K562 (cell line): Measurements from ENCODE around the gene SLC9A1. TPM values are rescaled to one million over a fixed set of nuclear protein-coding genes. Genes with fewer than 3 reads are reported as not detected.
A peak's percentile ranks its signal among the peaks of the same experiment; 100 is the strongest.

ENCODE experiments used
- CBX3 ChIP-seq, 2 experiments: IDR thresholded peaks; 1 replicate in 1 of 2; 2 replicates in 1 of 2; pipeline ENCODE4 v1.6.1; 2012; ENCODE audit warnings: inconsistent platforms in 2 of 2, low read length in 2 of 2, borderline replicate concordance in 1 of 2, control low read depth in 1 of 2
- CBX8 ChIP-seq: fragments of 200-600 bp; sonication (generic); IDR thresholded peaks from 2 replicates; pipeline ENCODE4 v1.6.1; 2012; ENCODE audit warnings: borderline replicate concordance, mixed run types, low read depth, mild to moderate bottlenecking, moderate library complexity, mixed read lengths, low read length, control low read depth, inconsistent platforms; ENCODE audit not compliant: poor library complexity, severe bottlenecking; ENCODE audit errors: extremely low read depth
- FOXK2 ChIP-seq, 2 experiments: fragments of 450-650 bp; IDR thresholded peaks in 1 of 2; conservative IDR thresholded peaks in 1 of 2; 2 replicates each; pipeline ENCODE4 v1.6.1; 2016; ENCODE audit warnings: low read depth in 2 of 2, mild to moderate bottlenecking in 1 of 2
- FOXM1 ChIP-seq, 2 experiments: fragments of 450-650 bp in 1 of 2; sonication (generic) in 1 of 2; formaldehyde crosslinking in 1 of 2; IDR thresholded peaks; 2 replicates each; pipeline versions ENCODE4 v1.6.1 to v1.9.0; 2017 to 2022; ENCODE audit warnings: low read depth in 2 of 2, mild to moderate bottlenecking in 2 of 2, missing genetic modification reagents in 1 of 2, moderate library complexity in 1 of 2
- HDAC3 ChIP-seq: fragments of 450-650 bp; IDR thresholded peaks from 2 replicates; pipeline ENCODE4 v1.6.1; 2018; ENCODE audit warnings: borderline replicate concordance, mild to moderate bottlenecking, moderate library complexity; ENCODE audit not compliant: partially characterized antibody
- JUNB ChIP-seq: fragments of 450-650 bp; formaldehyde crosslinking; conservative IDR thresholded peaks from 2 replicates; pipeline ENCODE4 v1.4.0; 2020; ENCODE audit warnings: mild to moderate bottlenecking
- KAT8 ChIP-seq: fragments of 450-650 bp; IDR thresholded peaks from 2 replicates; pipeline ENCODE4 v1.6.1; 2016; ENCODE audit warnings: low read depth, mild to moderate bottlenecking
- MCM3 ChIP-seq: fragments of 450-650 bp; IDR thresholded peaks from 2 replicates; pipeline ENCODE4 v1.6.1; 2016
- NEUROD1 ChIP-seq: fragments of 150-350 bp; IDR thresholded peaks from 2 replicates; pipeline ENCODE4 v1.6.1; 2014; ENCODE audit warnings: borderline replicate concordance, low read length, low read depth; ENCODE audit not compliant: partially characterized antibody
- SAFB2 ChIP-seq: fragments of 200-400 bp; formaldehyde crosslinking; IDR thresholded peaks from 2 replicates; pipeline ENCODE4 v1.6.1; 2018; ENCODE audit warnings: borderline replicate concordance, low read length, low read depth, moderate library complexity; ENCODE audit not compliant: severe bottlenecking
- SIX5 ChIP-seq, 2 experiments: IDR thresholded peaks; 2 replicates each; pipeline ENCODE4 v1.6.1; 2011; ENCODE audit warnings: low read length in 2 of 2, borderline replicate concordance in 1 of 2, low read depth in 1 of 2, mild to moderate bottlenecking in 1 of 2, moderate library complexity in 1 of 2; ENCODE audit not compliant: insufficient read depth in 1 of 2
- ZNF165 ChIP-seq: fragments of 250-450 bp; sonication (Bioruptor Pico); IDR thresholded peaks from 2 replicates; pipeline ENCODE4 v1.4.0; 2020; ENCODE audit warnings: borderline replicate concordance
- polyA plus RNA-seq, 8 experiments: library from polyadenylated mRNA; depleted of rRNA in 4 of 8; stranded (reverse) in 5 of 8; unstranded in 3 of 8; fragments of >200 nt; fragmentation: Nextera tagmentation in 2 of 8; fragmentation: Illumina TruSeq in 1 of 8; extraction: Ambion mirVana in 2 of 8; extraction: Trizol in 1 of 8; gene quantifications; 2 replicates each; pipeline versions ENCODE4 v1.2.1 to v1.2.3, GENCODE V29; 2011 to 2014; ENCODE audit warnings: inconsistent platforms in 1 of 8, missing spikeins in 1 of 8
- total RNA-seq, 7 experiments: library from RNA; depleted of rRNA in 6 of 7; stranded (reverse); fragments of >200 nt in 6 of 7; fragmentation: Illumina TruSeq in 2 of 7; extraction: Trizol in 2 of 7; gene quantifications; 2 replicates each; pipeline versions ENCODE4 v1.2.1 to v1.2.3, GENCODE V29; 2011 to 2021; ENCODE audit warnings: low replicate concordance in 1 of 7
- TF ChIP-seq, protein P1 (sequence below): fragments of 450-650 bp; formaldehyde crosslinking; IDR thresholded peaks from 2 replicates; pipeline ENCODE4 v1.4.0; 2020; ENCODE audit warnings: mild to moderate bottlenecking, mixed read lengths
- TF ChIP-seq, protein P2 (sequence below): IDR thresholded peaks from 2 replicates; pipeline ENCODE4 v1.6.1; 2012; ENCODE audit warnings: low read depth, low read length, improper control_type of control experiment, borderline replicate concordance
- TF ChIP-seq, protein P3 (sequence below): fragments of 450-650 bp; IDR thresholded peaks from 2 replicates; pipeline ENCODE4 v1.6.1; 2017; ENCODE audit warnings: mild to moderate bottlenecking, moderate library complexity
- TF ChIP-seq, protein P4 (sequence below): fragments of 450-650 bp; formaldehyde crosslinking; IDR thresholded peaks from 2 replicates; pipeline ENCODE4 v1.4.0; 2022; ENCODE audit warnings: missing genetic modification characterization
- TF ChIP-seq, protein P5 (sequence below): fragments of 450-650 bp; IDR thresholded peaks from 2 replicates; pipeline ENCODE4 v1.6.1; 2018; ENCODE audit not compliant: partially characterized antibody

Gene SLC9A1
- total and polyA plus RNA-seq, 9 of the 15 experiments (the other 6 are each of a cell fraction or from before 2014, with no cell fraction given) = 0.59 to 14.4 (median 2.0) TPM

DNA sequence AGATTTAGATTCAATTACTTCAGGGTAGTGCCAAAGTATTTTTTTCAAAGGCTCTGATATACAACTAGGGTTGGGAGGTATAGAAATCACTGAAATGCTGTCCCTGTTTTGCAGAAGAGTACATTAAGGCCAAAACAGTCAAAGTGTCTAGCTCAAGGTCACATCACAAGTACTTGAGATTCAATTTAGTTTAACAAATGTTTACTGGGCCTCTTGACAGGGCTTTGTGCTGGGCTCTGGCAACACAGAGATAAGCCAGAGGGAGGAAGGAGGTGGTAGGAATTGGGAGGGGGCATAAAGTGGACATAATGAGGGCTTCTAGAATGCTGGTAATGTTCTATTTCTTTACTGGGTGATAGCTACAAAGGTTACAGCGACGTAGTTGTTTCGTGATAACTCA, 2.3 kb upstream of the SLC9A1 start (continued):
- TF ChIP-seq SIX5 (IDR thresholded peaks at IDR 0.05; ENCODE audit: borderline replicate concordance in 1 of 2, insufficient read depth in 1 of 2, low read depth in 1 of 2, low read length in 2 of 2) = no peak
- TF ChIP-seq SAFB2 = no peak
- peak; percentile 51; the same call in 1 of the 2 replicates for TF ChIP-seq FOXM1 (IDR thresholded peaks at IDR 0.05; ENCODE audit: low read depth)
- TF ChIP-seq FOXM1 (CRISPR knock-in tag; IDR thresholded peaks at IDR 0.05; ENCODE audit: low read depth) = no peak
- TF ChIP-seq, protein P1, sequence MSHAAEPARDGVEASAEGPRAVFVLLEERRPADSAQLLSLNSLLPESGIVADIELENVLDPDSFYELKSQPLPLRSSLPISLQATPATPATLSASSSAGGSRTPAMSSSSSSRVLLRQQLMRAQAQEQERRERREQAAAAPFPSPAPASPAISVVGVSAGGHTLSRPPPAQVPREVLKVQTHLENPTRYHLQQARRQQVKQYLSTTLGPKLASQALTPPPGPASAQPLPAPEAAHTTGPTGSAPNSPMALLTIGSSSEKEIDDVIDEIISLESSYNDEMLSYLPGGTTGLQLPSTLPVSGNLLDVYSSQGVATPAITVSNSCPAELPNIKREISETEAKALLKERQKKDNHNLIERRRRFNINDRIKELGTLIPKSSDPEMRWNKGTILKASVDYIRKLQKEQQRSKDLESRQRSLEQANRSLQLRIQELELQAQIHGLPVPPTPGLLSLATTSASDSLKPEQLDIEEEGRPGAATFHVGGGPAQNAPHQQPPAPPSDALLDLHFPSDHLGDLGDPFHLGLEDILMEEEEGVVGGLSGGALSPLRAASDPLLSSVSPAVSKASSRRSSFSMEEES (CRISPR knock-in tag) = no peak
- TF ChIP-seq, protein P2, sequence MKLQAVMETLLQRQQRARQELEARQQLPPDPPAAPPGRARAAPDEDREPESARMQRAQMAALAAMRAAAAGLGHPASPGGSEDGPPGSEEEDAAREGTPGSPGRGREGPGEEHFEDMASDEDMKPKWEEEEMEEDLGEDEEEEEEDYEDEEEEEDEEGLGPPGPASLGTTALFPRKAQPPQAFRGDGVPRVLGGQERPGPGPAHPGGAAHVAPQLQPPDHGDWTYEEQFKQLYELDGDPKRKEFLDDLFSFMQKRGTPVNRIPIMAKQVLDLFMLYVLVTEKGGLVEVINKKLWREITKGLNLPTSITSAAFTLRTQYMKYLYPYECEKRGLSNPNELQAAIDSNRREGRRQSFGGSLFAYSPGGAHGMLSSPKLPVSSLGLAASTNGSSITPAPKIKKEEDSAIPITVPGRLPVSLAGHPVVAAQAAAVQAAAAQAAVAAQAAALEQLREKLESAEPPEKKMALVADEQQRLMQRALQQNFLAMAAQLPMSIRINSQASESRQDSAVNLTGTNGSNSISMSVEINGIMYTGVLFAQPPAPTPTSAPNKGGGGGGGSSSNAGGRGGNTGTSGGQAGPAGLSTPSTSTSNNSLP = no peak
- no peak for TF ChIP-seq HDAC3
- TF ChIP-seq, protein P3, sequence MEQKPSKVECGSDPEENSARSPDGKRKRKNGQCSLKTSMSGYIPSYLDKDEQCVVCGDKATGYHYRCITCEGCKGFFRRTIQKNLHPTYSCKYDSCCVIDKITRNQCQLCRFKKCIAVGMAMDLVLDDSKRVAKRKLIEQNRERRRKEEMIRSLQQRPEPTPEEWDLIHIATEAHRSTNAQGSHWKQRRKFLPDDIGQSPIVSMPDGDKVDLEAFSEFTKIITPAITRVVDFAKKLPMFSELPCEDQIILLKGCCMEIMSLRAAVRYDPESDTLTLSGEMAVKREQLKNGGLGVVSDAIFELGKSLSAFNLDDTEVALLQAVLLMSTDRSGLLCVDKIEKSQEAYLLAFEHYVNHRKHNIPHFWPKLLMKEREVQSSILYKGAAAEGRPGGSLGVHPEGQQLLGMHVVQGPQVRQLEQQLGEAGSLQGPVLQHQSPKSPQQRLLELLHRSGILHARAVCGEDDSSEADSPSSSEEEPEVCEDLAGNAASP = no peak
- TF ChIP-seq FOXK2 (conservative IDR thresholded peaks at IDR 0.05 in 1 of 2, IDR thresholded peaks at IDR 0.05 in 1 of 2; ENCODE audit: low read depth in 2 of 2) = no peak
- no peak for TF ChIP-seq CBX8
- TF ChIP-seq JUNB (CRISPR knock-in tag) = no peak
- TF ChIP-seq KAT8 = no peak
- peak; percentile 19 for TF ChIP-seq NEUROD1
- TF ChIP-seq ZNF165 (CRISPR knock-in tag) = no peak
- TF ChIP-seq CBX3 (IDR thresholded peaks at IDR 0.05; ENCODE audit: borderline replicate concordance in 1 of 2, low read length in 2 of 2) = peak in 1 of 2 experiments; percentile 64; a peak in 1 of 3 replicates
- TF ChIP-seq, protein P4, sequence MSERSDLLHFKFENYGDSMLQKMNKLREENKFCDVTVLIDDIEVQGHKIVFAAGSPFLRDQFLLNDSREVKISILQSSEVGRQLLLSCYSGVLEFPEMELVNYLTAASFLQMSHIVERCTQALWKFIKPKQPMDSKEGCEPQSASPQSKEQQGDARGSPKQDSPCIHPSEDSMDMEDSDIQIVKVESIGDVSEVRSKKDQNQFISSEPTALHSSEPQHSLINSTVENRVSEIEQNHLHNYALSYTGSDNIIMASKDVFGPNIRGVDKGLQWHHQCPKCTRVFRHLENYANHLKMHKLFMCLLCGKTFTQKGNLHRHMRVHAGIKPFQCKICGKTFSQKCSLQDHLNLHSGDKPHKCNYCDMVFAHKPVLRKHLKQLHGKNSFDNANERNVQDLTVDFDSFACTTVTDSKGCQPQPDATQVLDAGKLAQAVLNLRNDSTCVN (CRISPR knock-in tag) = no peak
- TF ChIP-seq, protein P5, sequence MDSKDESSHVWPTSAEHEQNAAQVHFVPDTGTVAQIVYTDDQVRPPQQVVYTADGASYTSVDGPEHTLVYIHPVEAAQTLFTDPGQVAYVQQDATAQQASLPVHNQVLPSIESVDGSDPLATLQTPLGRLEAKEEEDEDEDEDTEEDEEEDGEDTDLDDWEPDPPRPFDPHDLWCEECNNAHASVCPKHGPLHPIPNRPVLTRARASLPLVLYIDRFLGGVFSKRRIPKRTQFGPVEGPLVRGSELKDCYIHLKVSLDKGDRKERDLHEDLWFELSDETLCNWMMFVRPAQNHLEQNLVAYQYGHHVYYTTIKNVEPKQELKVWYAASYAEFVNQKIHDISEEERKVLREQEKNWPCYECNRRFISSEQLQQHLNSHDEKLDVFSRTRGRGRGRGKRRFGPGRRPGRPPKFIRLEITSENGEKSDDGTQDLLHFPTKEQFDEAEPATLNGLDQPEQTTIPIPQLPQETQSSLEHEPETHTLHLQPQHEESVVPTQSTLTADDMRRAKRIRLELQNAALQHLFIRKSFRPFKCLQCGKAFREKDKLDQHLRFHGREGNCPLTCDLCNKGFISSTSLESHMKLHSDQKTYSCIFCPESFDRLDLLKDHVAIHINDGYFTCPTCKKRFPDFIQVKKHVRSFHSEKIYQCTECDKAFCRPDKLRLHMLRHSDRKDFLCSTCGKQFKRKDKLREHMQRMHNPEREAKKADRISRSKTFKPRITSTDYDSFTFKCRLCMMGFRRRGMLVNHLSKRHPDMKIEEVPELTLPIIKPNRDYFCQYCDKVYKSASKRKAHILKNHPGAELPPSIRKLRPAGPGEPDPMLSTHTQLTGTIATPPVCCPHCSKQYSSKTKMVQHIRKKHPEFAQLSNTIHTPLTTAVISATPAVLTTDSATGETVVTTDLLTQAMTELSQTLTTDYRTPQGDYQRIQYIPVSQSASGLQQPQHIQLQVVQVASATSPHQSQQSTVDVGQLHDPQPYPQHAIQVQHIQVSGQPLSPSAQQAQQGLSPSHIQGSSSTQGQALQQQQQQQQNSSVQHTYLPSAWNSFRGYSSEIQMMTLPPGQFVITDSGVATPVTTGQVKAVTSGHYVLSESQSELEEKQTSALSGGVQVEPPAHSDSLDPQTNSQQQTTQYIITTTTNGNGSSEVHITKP = no peak
- no peak for TF ChIP-seq MCM3
